K562 (cell line): ENCODE data around the gene ZNF234. TPM values are rescaled to one million over a fixed set of nuclear protein-coding genes. Genes with fewer than 3 reads are reported as not detected.

Experiments used
- CSDE1 ChIP-seq, 2 experiments: fragments of 450-650 bp; IDR thresholded peaks; 2 replicates each; pipeline ENCODE4 v1.6.1; 2016; ENCODE audit warnings: mild to moderate bottlenecking in 1 of 2
- E4F1 ChIP-seq: fragments of 250-450 bp; sonication (Bioruptor Pico); IDR thresholded peaks from 2 replicates; pipeline ENCODE4 v1.5.0; 2021; ENCODE audit warnings: mild to moderate bottlenecking, borderline replicate concordance
- FOXP1 ChIP-seq: sonication (generic); formaldehyde crosslinking; IDR thresholded peaks from 2 replicates; pipeline ENCODE4 v1.8.0; 2022; ENCODE audit warnings: mild to moderate bottlenecking, missing genetic modification reagents
- IFI16 ChIP-seq: fragments of 250-450 bp; sonication (Bioruptor Pico); IDR thresholded peaks from 2 replicates; pipeline ENCODE4 v2.1.2; 2022; ENCODE audit warnings: mild to moderate bottlenecking, inconsistent platforms
- IRF9 ChIP-seq: fragments of 450-650 bp; IDR thresholded peaks from 2 replicates; pipeline ENCODE4 v1.6.1; 2016; ENCODE audit warnings: missing biosample characterization, missing genetic modification characterization
- KAT7 ChIP-seq: sonication (generic); formaldehyde crosslinking; IDR thresholded peaks from 2 replicates; pipeline ENCODE4 v1.8.0; 2022; ENCODE audit warnings: missing genetic modification reagents, mild to moderate bottlenecking, borderline replicate concordance
- MAFF ChIP-seq: IDR thresholded peaks from 2 replicates; pipeline ENCODE4 v1.6.1; 2012; ENCODE audit warnings: low read length, improper control_type of control experiment
- MBD1 ChIP-seq: fragments of 250-450 bp; sonication (Bioruptor Pico); IDR thresholded peaks from 2 replicates; pipeline ENCODE4 v1.8.0; 2022; ENCODE audit warnings: inconsistent platforms
- MCM7 ChIP-seq, 2 experiments: fragments of 450-650 bp; IDR thresholded peaks; 2 replicates each; pipeline ENCODE4 v1.6.1; 2016 to 2018
- NELFE ChIP-seq: IDR thresholded peaks from 2 replicates; pipeline ENCODE4 v1.6.1; 2011; ENCODE audit warnings: mild to moderate bottlenecking; ENCODE audit not compliant: insufficient read depth, insufficient read length
- SMAD2 ChIP-seq: fragments of 150-350 bp; IDR thresholded peaks from 2 replicates; pipeline ENCODE4 v1.6.1; 2014; ENCODE audit warnings: low read depth, mild to moderate bottlenecking, low read length
- THRAP3 ChIP-seq: fragments of 450-650 bp; IDR thresholded peaks from 2 replicates; pipeline ENCODE4 v1.6.1; 2016; ENCODE audit warnings: mild to moderate bottlenecking, inconsistent platforms, borderline replicate concordance
- ZNF592 ChIP-seq: fragments of 450-650 bp; IDR thresholded peaks from 2 replicates; pipeline ENCODE4 v1.6.1; 2017; ENCODE audit warnings: antibody characterized with exemption, mild to moderate bottlenecking
- ZNF696 ChIP-seq: fragments of 250-450 bp; sonication (Bioruptor Pico); conservative IDR thresholded peaks from 2 replicates; pipeline ENCODE4 v1.4.0; 2020; ENCODE audit warnings: mild to moderate bottlenecking, moderate library complexity
- polyA plus RNA-seq, 8 experiments: library from polyadenylated mRNA; depleted of rRNA in 4 of 8; stranded (reverse) in 5 of 8; unstranded in 3 of 8; fragments of >200 nt; fragmentation: Nextera tagmentation in 2 of 8; fragmentation: Illumina TruSeq in 1 of 8; extraction: Ambion mirVana in 2 of 8; extraction: Trizol in 1 of 8; gene quantifications; 2 replicates each; pipeline versions ENCODE4 v1.2.1 to v1.2.3, GENCODE V29; 2011 to 2014; ENCODE audit warnings: inconsistent platforms in 1 of 8, missing spikeins in 1 of 8
- total RNA-seq, 7 experiments: library from RNA; depleted of rRNA in 6 of 7; stranded (reverse); fragments of >200 nt in 6 of 7; fragmentation: Illumina TruSeq in 2 of 7; extraction: Trizol in 2 of 7; gene quantifications; 2 replicates each; pipeline versions ENCODE4 v1.2.1 to v1.2.3, GENCODE V29; 2011 to 2021; ENCODE audit warnings: low replicate concordance in 1 of 7

Gene ZNF234
- total and polyA plus RNA-seq, 9 of the 15 experiments (the other 6 are each of a cell fraction or from before 2014, with no cell fraction given) = 0.82 to 2.9 (median 1.5) TPM

GRCh38 chr19:44207126-44207803, 65.9 kb downstream of the ZNF234 start (continued):
- TF ChIP-seq ZNF592 (no peak), KAT7 (0 out of 2 replicates have a peak, but pooled peaks have one; percentile 18), FOXP1 (no peak), E4F1 (CRISPR knock-in tag) (no peak), IRF9 (tag) (no peak), MBD1 (CRISPR knock-in tag) (no peak), MCM7 (IDR thresholded peaks at IDR 0.05) (no peak), IFI16 (no peak), NELFE (no peak), ZNF696 (CRISPR knock-in tag) (no peak), SMAD2 (no peak), CSDE1 (IDR thresholded peaks at IDR 0.05) (no peak), THRAP3 (0 out of 2 replicates have a peak, but pooled peaks have one; percentile 40), MAFF (no peak)
